ENCODE results near the gene METTL8. TPM values are rescaled to one million over a fixed set of nuclear protein-coding genes. Genes with fewer than 3 reads are reported as not detected.

METTL8 gene
- total and polyA plus RNA-seq, 9 donors, result 4.5 to 33.0 (median 17.2) TPM

DNA sequence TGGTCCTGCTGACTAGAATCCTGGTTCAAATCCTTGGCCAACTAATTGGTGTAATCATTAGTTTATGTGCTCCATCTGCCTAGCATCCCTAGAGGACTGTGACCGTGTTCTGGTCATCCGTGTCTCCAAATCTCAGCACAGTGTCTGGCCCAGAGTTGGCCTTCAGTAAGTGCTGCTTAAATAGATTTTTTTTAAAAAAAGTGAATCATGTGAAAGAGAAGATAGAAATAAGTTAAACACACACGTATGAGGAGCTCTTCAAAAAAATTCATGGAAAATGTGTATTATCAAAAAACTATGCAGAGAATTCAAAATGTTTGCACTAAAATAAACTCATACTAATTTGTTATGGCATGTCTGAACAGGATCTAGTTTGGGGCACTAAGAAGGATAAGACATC lies 143.8 kb downstream of the METTL8 start:
- H3K4me1 ChIP-seq (ENCODE audit: insufficient read depth), result peaks cover 2% of the 10 kb centered on the region
- no peak for DNase-seq
- intact Hi-C loops (cut with DNase I), result no loop called here
- WGBS, 3 donors, result 49 to 52% (median 51%) methylated on average over 3 of the region's 3 CpGs
- H3K9me3 ChIP-seq, result no peaks in the 10 kb centered on the region
- H3K36me3 ChIP-seq, result no peaks in the 10 kb centered on the region
- H3K4me3 ChIP-seq, result no peak overlapping the region
- TF ChIP-seq EP300 (IDR thresholded peaks at IDR 0.05) (no peak), POLR2A (IDR thresholded peaks at IDR 0.05) (no peak)
- TF ChIP-seq, protein P1, sequence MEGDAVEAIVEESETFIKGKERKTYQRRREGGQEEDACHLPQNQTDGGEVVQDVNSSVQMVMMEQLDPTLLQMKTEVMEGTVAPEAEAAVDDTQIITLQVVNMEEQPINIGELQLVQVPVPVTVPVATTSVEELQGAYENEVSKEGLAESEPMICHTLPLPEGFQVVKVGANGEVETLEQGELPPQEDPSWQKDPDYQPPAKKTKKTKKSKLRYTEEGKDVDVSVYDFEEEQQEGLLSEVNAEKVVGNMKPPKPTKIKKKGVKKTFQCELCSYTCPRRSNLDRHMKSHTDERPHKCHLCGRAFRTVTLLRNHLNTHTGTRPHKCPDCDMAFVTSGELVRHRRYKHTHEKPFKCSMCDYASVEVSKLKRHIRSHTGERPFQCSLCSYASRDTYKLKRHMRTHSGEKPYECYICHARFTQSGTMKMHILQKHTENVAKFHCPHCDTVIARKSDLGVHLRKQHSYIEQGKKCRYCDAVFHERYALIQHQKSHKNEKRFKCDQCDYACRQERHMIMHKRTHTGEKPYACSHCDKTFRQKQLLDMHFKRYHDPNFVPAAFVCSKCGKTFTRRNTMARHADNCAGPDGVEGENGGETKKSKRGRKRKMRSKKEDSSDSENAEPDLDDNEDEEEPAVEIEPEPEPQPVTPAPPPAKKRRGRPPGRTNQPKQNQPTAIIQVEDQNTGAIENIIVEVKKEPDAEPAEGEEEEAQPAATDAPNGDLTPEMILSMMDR (IDR thresholded peaks at IDR 0.05), result no peak
- no peaks in the 10 kb centered on the region for H3K27me3 ChIP-seq
- H3K27ac ChIP-seq, result no peak overlapping the region

DNA sequence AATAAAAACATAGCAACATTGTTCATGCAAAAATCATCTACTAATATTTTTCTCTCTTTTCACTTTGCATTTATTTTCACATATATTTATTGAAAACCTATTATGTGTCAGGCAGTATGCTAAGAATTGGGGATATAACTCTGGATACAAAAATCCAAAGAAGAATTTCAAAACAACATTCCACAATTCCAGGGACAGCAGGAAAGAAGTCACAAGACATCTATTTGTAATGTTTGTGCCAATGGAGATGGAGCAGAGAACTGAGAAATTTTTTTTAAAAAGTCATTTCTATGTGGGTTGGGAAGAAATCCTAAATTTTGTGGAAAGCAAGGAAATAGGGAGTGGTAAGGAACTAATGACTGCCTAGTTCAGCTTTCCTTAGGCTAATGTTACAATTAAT lies 144.5 kb downstream of the METTL8 start:
- DNase-seq, result no peak
- TF ChIP-seq, protein P1 (IDR thresholded peaks at IDR 0.05), result no peak
- no peak for TF ChIP-seq POLR2A (IDR thresholded peaks at IDR 0.05)
- TF ChIP-seq EP300 (IDR thresholded peaks at IDR 0.05), result no peak
- Histone ChIP-seq H3K27me3 (no peaks in the 10 kb centered on the region), H3K36me3 (no peaks in the 10 kb centered on the region), H3K4me3 (no peak overlapping the region), H3K27ac (no peak overlapping the region), H3K4me1 (ENCODE audit: insufficient read depth) (peaks cover 2% of the 10 kb centered on the region), H3K9me3 (no peaks in the 10 kb centered on the region)
- intact Hi-C loops (cut with DNase I), result no loop called here

DNA sequence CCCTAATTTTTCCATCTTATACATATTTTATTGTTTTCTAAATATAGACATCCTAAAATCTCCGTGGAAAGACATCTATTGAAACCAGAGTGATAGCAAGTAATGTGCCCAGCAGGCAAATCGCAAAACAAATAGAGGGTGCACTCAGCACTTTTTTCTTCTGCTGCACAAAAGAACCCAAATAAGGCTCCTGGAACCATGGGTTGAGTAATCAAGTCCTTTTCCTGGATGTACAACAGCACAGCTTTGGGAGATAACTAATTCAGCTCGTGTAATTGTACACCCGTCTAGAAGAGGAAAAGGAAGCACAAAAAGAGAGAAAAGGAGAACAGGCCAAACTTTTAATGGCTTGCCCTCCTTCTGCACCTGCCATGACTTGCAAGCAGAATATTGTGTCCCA lies 146.2 kb downstream of the METTL8 start:
- Histone ChIP-seq H3K27ac (no peak overlapping the region), H3K36me3 (no peaks in the 10 kb centered on the region), H3K27me3 (no peaks in the 10 kb centered on the region), H3K4me3 (no peak overlapping the region), H3K9me3 (no peaks in the 10 kb centered on the region), H3K4me1 (ENCODE audit: insufficient read depth) (peaks cover 2% of the 10 kb centered on the region)
- TF ChIP-seq EP300 (IDR thresholded peaks at IDR 0.05) (no peak), POLR2A (IDR thresholded peaks at IDR 0.05) (no peak)
- TF ChIP-seq, protein P1 (IDR thresholded peaks at IDR 0.05), result no peak
- WGBS, 3 donors, result 57% methylated on average over 4 of the region's 4 CpGs
- DNase-seq, result no peak
- intact Hi-C loops (cut with DNase I), result no loop called here

DNA sequence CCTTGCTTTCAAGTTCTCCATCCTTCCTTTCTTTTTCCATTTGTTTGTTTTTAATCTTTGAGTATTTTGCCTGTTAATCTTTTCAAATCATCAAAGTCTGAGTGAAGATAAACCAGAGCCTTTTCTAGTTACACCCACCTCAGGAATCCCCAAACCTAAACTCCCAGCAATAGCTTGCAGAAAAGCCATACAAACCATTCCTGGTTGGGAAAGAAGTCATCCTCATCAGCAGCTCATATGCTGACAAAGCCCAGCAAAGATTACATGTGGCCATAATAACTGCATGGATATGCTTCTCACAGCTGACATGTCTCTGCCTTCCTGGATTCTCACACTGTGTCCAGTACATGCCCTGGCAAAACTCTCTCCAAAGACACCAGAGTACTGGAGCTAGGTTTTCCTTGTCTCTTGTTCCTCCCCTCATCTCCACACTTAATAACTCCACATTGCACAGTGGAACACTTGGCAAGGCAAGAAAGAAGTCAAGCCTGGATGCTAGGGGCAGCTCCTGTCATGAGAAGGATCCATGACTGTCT lies 146.7 kb downstream of the METTL8 start:
- no peaks in the 10 kb centered on the region for H3K36me3 ChIP-seq
- H3K27ac ChIP-seq, result no peak overlapping the region
- peaks cover 2% of the 10 kb centered on the region for H3K4me1 ChIP-seq (ENCODE audit: insufficient read depth)
- no peak overlapping the region for H3K4me3 ChIP-seq
- H3K27me3 ChIP-seq, result no peaks in the 10 kb centered on the region
- no peaks in the 10 kb centered on the region for H3K9me3 ChIP-seq
- intact Hi-C loops (cut with DNase I), result no loop called here
- DNase-seq, result no peak
- TF ChIP-seq, protein P1 (IDR thresholded peaks at IDR 0.05), result no peak
- TF ChIP-seq EP300 (IDR thresholded peaks at IDR 0.05), result no peak
- TF ChIP-seq POLR2A (IDR thresholded peaks at IDR 0.05), result no peak
